Psoas muscle (tissue), 8 donors: ENCODE results near the gene RANBP17. TPM values are rescaled to one million over a fixed set of nuclear protein-coding genes. Genes with fewer than 3 reads are reported as not detected.

ENCODE experiments used
- ATAC-seq, 4 donors: fragments of 200-7000 bp; cut with Tn5 transposase; one replicate each; pipeline ENCODE4 v1.9.1; 2020; ENCODE audit warnings: moderate library complexity in 3 of 4, mild to moderate bottlenecking in 2 of 4
- DNase-seq, 2 donors: peaks; one replicate each; pipeline ENCODE4 v3.0.0-alpha.2; 2020
- H3K27ac ChIP-seq: fragments of 200-600 bp; one replicate; pipeline ENCODE4 v1.8.0; 2022
- H3K27me3 ChIP-seq, 3 donors: fragments of 200-600 bp in 1 of 3; one replicate each; pipeline versions ENCODE4 v1.6.1 to v1.8.0; 2013 to 2022; ENCODE audit warnings: low read length in 2 of 3, mild to moderate bottlenecking in 2 of 3, moderate library complexity in 1 of 3; ENCODE audit not compliant: insufficient read depth in 3 of 3
- H3K36me3 ChIP-seq, 2 donors: fragments of 200-600 bp in 1 of 2; one replicate each; pipeline versions ENCODE4 v1.6.1 to v1.8.0; 2013 to 2022; ENCODE audit warnings: low read depth in 1 of 2, mild to moderate bottlenecking in 1 of 2, moderate library complexity in 1 of 2; ENCODE audit not compliant: insufficient read depth in 1 of 2
- H3K4me1 ChIP-seq: fragments of 200-600 bp; one replicate; pipeline ENCODE4 v1.8.0; 2022
- H3K4me3 ChIP-seq: fragments of 200-600 bp; one replicate; pipeline ENCODE4 v1.8.0; 2022; ENCODE audit warnings: mild to moderate bottlenecking
- H3K9me3 ChIP-seq: fragments of 200-600 bp; one replicate; pipeline ENCODE4 v1.8.0; 2022
- CTCF ChIP-seq: fragments of 200-600 bp; IDR thresholded peaks from one replicate; pipeline ENCODE4 v1.8.0; 2022; ENCODE audit warnings: antibody characterized with exemption
- WGBS, 3 donors: extraction: QIAGEN DNeasy Blood & Tissue Kit; methylation state at CpG; one replicate each; pipeline versions ENCODE4 v1.1.6 to v1.1.7; 2013; 5-methylcytosine and 5-hydroxymethylcytosine counted together
- intact Hi-C, 2 donors: fragments of 100-400 bp; cut with DNase I; formaldehyde crosslinking; loops; one replicate each; pipeline versions ENCODE4 v1.11.0 to v1.14.2; 2022
- polyA plus RNA-seq, 3 donors: library from polyadenylated mRNA; stranded (reverse); fragments of 200-250 nt; gene quantifications; one replicate each; pipeline ENCODE4 v1.2.3, GENCODE V29; 2013
- total RNA-seq, 4 donors: library from RNA; stranded (reverse); fragmentation: NEBNext Ultra II Directional in 2 of 4; extraction: Animal tissue kit (Norgen Biotek cat#: 25700) in 2 of 4; gene quantifications; one replicate each; pipeline versions ENCODE4 v1.2.1 to v1.2.4, GENCODE V29; 2021 to 2023
- donor health status: healthy with polysubstance abuse.
- donor health status: DM: no; HTN: no; CAD: no; lungs with moderate emphysema.
- donor health status: Bipolar disorder and iron deficiency.
- donor health status: healthy.
- donor health status: DM: yes; HTN: yes; CAD: no.
- donor health status: DM: no; HTN: no; CAD: no.
- donor health status: DM: no; HTN: no; CAD: no.
- donor health status: DM: yes; HTN: yes; CAD: no.

Gene RANBP17
- total and polyA plus RNA-seq, 7 donors: 0.03 to 3.2 (median 1.0) TPM

DNA sequence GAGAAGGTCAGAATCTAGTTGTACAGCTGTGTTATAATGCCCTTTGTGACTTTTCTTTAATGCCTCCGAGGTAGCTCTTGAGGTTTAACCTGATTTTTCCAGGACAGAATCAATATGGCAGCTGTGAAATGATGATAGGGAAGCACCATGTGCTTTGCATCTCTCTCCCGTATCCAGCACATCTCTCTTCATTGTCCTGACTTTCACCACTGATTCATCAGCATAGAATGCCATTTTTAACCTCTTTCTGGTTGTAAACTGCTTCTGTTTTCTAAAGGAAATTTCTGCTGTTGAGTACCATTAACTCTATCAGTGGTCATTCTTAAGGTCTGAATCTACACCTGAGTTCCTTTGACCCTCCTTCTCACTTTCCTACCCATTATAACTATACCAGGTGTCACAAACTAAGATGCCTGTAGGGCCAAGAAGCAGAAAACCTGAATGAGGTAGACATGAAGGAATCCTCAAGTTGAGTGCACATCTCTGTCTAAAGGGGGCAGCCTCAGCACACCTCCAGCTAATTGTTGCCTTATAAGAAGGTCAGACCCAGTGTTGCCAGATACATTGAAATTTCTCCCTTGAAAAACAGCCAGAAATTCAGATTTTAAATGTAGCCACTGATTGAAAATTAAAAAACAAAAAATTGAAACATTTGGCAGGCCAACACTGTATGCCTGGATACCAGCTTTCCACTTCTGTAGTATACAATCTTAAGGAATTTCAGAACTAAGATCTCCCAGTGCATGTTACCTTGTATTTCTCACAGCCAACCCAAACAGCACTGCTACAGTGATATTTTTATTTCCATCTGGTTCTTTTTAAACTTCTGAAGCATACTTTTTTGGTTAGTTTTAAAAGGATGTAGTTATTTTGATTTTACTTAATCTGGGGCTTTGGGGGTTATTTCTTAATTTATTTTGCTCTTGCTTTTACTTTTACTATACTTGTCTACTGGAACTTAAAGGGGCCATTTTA is 411.5 kb downstream of the RANBP17 start:
- ATAC-seq (no peak), DNase-seq (no peak)
- no peak overlapping the region for H3K27ac ChIP-seq
- no peaks in the 10 kb centered on the region for H3K4me1 ChIP-seq
- no peak for TF ChIP-seq CTCF
- no peaks in the 10 kb centered on the region for H3K27me3 ChIP-seq
- 74 to 81% (median 80%) methylated on average over 2 of the region's 2 CpGs for WGBS, 3 donors
- intact Hi-C loops: no loop called here
- no peaks in the 10 kb centered on the region for H3K9me3 ChIP-seq
- H3K36me3 ChIP-seq: no peaks in the 10 kb centered on the region
- no peak overlapping the region for H3K4me3 ChIP-seq

DNA sequence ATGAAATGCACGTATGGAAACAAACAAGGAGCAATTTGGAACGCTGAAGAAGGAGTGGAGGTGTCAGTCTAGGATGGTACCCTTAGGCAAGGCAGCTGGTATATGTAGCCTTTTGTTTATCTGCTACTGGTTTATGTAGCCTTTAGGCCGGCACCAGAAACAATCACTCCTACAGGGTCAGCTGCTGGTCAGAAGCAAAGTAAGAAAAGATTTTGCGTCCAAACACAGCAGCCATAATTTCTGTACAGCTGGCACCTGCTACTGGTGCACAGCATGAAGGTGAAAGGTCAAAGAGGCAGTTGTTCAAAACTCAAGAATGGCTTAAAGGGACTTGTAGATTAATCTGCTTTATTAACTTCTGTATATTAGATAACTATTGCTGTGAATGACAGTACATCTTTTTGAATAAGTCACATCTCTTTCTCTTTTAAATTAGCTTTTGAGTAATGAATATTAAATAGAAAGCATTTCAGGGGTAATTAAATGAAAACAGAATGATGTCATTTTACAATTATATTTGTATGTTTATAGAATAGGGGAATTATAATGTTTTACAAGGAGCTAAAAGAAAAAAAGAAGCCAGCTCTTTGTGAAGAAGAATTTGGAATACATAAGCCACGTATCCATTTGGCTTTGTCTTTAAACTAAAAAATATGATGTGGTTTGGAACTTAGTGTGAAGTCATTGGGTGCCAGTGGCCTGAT is 414.2 kb downstream of the RANBP17 start:
- intact Hi-C loops: no loop called here
- DNase-seq: no peak
- no peak for ATAC-seq

DNA sequence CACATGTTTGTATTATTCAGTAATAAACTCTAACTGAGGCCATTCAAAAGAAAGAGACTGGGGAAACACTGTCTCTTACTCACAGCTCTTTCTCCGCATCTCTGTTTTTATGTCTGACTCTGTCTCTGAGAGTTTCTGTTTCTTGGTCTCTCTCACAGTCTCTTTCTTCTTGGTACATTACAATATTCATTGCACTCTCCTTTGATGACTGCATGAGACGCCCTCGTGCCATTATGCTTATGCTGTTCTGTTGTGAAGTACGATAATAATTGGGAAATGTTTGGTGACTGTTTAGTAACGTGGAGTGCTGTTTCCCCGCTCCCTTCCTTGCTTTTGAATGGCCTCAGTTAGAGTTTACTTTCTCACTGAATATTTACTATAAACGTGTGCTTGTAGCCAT is 421.9 kb downstream of the RANBP17 start:
- Histone ChIP-seq H3K4me3 (no peak overlapping the region), H3K27me3 (peaks cover 0 to 3% (median 0%) of the 10 kb centered on the region in 3 donors), H3K27ac (no peak overlapping the region), H3K36me3 (no peaks in the 10 kb centered on the region), H3K9me3 (no peaks in the 10 kb centered on the region), H3K4me1 (no peaks in the 10 kb centered on the region)
- 81 to 85% (median 84%) methylated on average over 7 of the region's 7 CpGs for WGBS, 3 donors
- no peak for DNase-seq
- intact Hi-C loops: no loop called here
- no peak for TF ChIP-seq CTCF
- no peak for ATAC-seq

More for the DNA sequence above, 414.2 kb downstream of the RANBP17 start:
- H3K4me1 ChIP-seq: no peaks in the 10 kb centered on the region
- TF ChIP-seq CTCF: no peak
- H3K9me3 ChIP-seq: no peaks in the 10 kb centered on the region
- H3K36me3 ChIP-seq: no peaks in the 10 kb centered on the region
- 44 to 55% (median 44%) methylated on average over 5 of the region's 5 CpGs for WGBS, 3 donors
- no peaks in the 10 kb centered on the region for H3K27me3 ChIP-seq
- H3K4me3 ChIP-seq: no peak overlapping the region
- no peak overlapping the region for H3K27ac ChIP-seq

- Histone ChIP-seq H3K4me3 (no peak overlapping the region), H3K27ac (no peak overlapping the region), H3K9me3 (no peaks in the 10 kb centered on the region), H3K4me1 (no peaks in the 10 kb centered on the region), H3K36me3 (no peaks in the 10 kb centered on the region), H3K27me3 (peaks cover 0 to 3% (median 0%) of the 10 kb centered on the region in 3 donors)
- WGBS, 3 donors: 80 to 90% (median 83%) methylated on average over 2 of the region's 2 CpGs
- ATAC-seq: no peak
- DNase-seq: no peak
- intact Hi-C loops: no loop called here
- no peak for TF ChIP-seq CTCF
Observed at GRCh38 chr5:171285465-171285864, 423.6 kb downstream of the RANBP17 start.
